PFSK-1 (cell line): Measurements from ENCODE around the gene WFDC11.

Source experiments
- FOXP2 ChIP-seq: optimal IDR thresholded peaks from 2 replicates; pipeline ENCODE3; 2011; ENCODE audit warnings: borderline replicate concordance, control low read depth, inconsistent platforms; ENCODE audit not compliant: insufficient read depth; ENCODE audit errors: extremely low read length, extremely low read depth
- POLR2AphosphoS5 ChIP-seq: IDR thresholded peaks from 2 replicates; pipeline ENCODE4 v1.6.1; 2012; ENCODE audit warnings: low read depth, mild to moderate bottlenecking, control low read depth, low read length, moderate library complexity
- SIN3A ChIP-seq: IDR thresholded peaks from 2 replicates; pipeline ENCODE4 v1.6.1; 2012; ENCODE audit warnings: mild to moderate bottlenecking, low read length, moderate library complexity, borderline replicate concordance; ENCODE audit not compliant: insufficient read depth
- TAF1 ChIP-seq: IDR thresholded peaks from 2 replicates; pipeline ENCODE4 v1.6.1; 2012; ENCODE audit warnings: low read length, control low read depth, borderline replicate concordance; ENCODE audit not compliant: insufficient read depth
- TF ChIP-seq, protein P1 (sequence below), 2 experiments: IDR thresholded peaks; 2 replicates each; pipeline versions ENCODE4 v1.6.1 to v1.8.0; 2011 to 2012; ENCODE audit warnings: low read depth in 2 of 2, low read length in 2 of 2, control low read depth in 1 of 2, inconsistent platforms in 1 of 2, mild to moderate bottlenecking in 1 of 2, moderate library complexity in 1 of 2; ENCODE audit not compliant: insufficient read depth in 1 of 2

Gene WFDC11

DNA sequence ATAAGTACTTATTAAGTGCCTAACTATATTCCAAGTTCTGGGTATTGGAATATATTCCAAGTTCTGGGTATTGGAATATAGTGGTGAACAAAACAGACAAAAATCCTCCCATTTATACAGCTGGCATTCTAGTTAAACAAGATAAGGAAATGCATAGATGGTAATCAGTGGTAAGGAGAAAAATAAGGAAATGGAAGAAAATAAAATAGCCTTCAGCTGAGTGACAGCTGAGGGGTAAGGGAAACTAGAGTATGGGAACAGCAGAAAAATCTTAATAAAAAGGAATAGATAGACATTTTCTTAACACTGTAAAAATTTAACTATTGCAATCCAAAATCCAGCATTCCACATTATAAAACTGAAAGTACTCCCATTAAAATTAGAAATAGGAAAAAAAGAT, 57.7 kb downstream of the WFDC11 start:
- TF ChIP-seq SIN3A (no peak), POLR2AphosphoS5 (no peak), FOXP2 (no peak), TAF1 (no peak)
- TF ChIP-seq, protein P1, sequence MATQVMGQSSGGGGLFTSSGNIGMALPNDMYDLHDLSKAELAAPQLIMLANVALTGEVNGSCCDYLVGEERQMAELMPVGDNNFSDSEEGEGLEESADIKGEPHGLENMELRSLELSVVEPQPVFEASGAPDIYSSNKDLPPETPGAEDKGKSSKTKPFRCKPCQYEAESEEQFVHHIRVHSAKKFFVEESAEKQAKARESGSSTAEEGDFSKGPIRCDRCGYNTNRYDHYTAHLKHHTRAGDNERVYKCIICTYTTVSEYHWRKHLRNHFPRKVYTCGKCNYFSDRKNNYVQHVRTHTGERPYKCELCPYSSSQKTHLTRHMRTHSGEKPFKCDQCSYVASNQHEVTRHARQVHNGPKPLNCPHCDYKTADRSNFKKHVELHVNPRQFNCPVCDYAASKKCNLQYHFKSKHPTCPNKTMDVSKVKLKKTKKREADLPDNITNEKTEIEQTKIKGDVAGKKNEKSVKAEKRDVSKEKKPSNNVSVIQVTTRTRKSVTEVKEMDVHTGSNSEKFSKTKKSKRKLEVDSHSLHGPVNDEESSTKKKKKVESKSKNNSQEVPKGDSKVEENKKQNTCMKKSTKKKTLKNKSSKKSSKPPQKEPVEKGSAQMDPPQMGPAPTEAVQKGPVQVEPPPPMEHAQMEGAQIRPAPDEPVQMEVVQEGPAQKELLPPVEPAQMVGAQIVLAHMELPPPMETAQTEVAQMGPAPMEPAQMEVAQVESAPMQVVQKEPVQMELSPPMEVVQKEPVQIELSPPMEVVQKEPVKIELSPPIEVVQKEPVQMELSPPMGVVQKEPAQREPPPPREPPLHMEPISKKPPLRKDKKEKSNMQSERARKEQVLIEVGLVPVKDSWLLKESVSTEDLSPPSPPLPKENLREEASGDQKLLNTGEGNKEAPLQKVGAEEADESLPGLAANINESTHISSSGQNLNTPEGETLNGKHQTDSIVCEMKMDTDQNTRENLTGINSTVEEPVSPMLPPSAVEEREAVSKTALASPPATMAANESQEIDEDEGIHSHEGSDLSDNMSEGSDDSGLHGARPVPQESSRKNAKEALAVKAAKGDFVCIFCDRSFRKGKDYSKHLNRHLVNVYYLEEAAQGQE (IDR thresholded peaks at IDR 0.05; ENCODE audit: insufficient read depth in 1 of 2, low read depth in 2 of 2, low read length in 2 of 2): no peak

DNA sequence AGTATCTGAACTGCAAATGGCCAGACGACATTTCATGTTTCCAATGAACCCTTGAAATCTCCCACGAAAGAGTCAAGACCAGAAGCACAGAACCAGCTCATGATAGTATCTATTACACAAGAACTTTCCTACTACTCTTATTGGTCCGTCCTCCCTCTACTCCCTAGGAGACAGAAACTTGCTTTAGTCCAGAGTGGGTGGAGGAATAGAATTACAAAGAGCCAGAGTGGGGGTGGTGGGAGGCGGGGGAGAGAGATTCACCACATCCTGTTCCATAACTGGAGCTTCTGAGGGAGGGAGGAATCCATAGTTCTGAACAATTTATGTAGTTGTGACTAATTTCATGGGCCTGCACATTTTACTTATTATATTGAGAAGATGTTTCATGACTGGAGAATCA, 59.0 kb downstream of the WFDC11 start:
- TF ChIP-seq FOXP2 (no peak), SIN3A (no peak), POLR2AphosphoS5 (no peak), TAF1 (no peak)
- TF ChIP-seq, protein P1 (IDR thresholded peaks at IDR 0.05; ENCODE audit: insufficient read depth in 1 of 2, low read depth in 2 of 2, low read length in 2 of 2): no peak

DNA sequence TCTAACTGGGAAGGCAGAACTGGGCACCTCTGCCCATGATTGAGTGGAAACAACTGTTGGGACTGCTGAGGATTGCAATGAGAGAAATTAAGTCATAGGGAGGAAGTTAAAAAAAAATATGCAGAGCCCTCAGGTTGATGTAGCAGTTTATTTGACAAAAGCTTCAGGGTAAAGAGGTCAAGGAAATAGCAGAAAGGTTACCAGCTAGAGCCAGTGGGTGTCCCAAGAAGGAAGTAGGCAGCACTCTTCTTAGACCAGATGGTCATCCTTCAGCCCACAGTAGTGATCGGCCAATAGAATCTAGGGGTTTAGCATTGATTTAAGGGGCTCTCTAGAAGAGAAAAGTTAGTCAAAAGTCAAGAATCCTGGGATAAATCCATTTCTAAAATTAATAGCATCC, 62.2 kb downstream of the WFDC11 start:
- TF ChIP-seq SIN3A (no peak), POLR2AphosphoS5 (no peak), TAF1 (no peak), FOXP2 (no peak)
- TF ChIP-seq, protein P1 (IDR thresholded peaks at IDR 0.05; ENCODE audit: insufficient read depth in 1 of 2, low read depth in 2 of 2, low read length in 2 of 2): no peak
